MCF 10A (cell line): Measurements from ENCODE around the gene SLC24A2. TPM values are rescaled to one million over a fixed set of nuclear protein-coding genes. Genes with fewer than 3 reads are reported as not detected.

Experiments used
- BruUV-seq: library from RNA; stranded (reverse); fragments of 400-500 nt; replicated peaks from 2 replicates; lab custom pipeline; 2021; lab: Mats Ljungman, UMichigan
- CTCF ChIA-PET: fragments of 300-600 bp; sonication (Branson Sonifier 250); formaldehyde crosslinking; extraction: SDS; loops from one replicate; lab custom pipeline; 2021; ENCODE audit warnings: antibody characterized with exemption, inconsistent platforms; lab: Yijun Ruan, JAX
- POLR2A ChIA-PET: fragments of 300-600, 350-650 bp; sonication (Branson Sonifier 250); formaldehyde crosslinking; extraction: SDS; loops from one replicate; lab custom pipeline; 2020; ENCODE audit warnings: antibody characterized with exemption, inconsistent platforms; lab: Yijun Ruan, JAX
- DNase-seq: peaks from one replicate; pipeline ENCODE4 v3.0.0-alpha.2; 2018; ENCODE audit not compliant: unreplicated experiment
- H3K27ac Mint-ChIP-seq: one replicate; pipeline ENCODE4 v1.8.0; 2022; ENCODE audit warnings: mild to moderate bottlenecking, low read depth, mixed read lengths; ENCODE audit not compliant: unreplicated experiment
- H3K27me3 Mint-ChIP-seq: one replicate; pipeline ENCODE4 v1.8.0; 2022; ENCODE audit warnings: mixed read lengths; ENCODE audit not compliant: insufficient read depth, unreplicated experiment
- H3K36me3 Mint-ChIP-seq: one replicate; pipeline ENCODE4 v1.8.0; 2022; ENCODE audit warnings: mild to moderate bottlenecking, moderate library complexity, mixed read lengths; ENCODE audit not compliant: insufficient read depth, unreplicated experiment
- H3K4me1 Mint-ChIP-seq: one replicate; pipeline ENCODE4 v1.8.0; 2022; ENCODE audit warnings: mixed read lengths; ENCODE audit not compliant: insufficient read depth, unreplicated experiment
- H3K4me3 Mint-ChIP-seq: one replicate; pipeline ENCODE4 v1.8.0; 2022; ENCODE audit warnings: mild to moderate bottlenecking, moderate library complexity, mixed read lengths; ENCODE audit not compliant: unreplicated experiment
- H3K9me3 Mint-ChIP-seq: one replicate; pipeline ENCODE4 v1.8.0; 2022; ENCODE audit warnings: mixed read lengths; ENCODE audit not compliant: unreplicated experiment
- intact Hi-C: fragments of 100-400 bp; cut with micrococcal nuclease; formaldehyde crosslinking; loops from 2 replicates; pipeline ENCODE4 v1.14.1; 2022
- total RNA-seq: library from RNA; stranded (reverse); gene quantifications from 2 replicates; pipeline ENCODE4 v1.2.3, GENCODE V29; 2022
- TF ChIP-seq, protein P1 (sequence below): fragments of 200-600 bp; IDR thresholded peaks from one replicate; pipeline ENCODE4 v1.8.0; 2022; ENCODE audit warnings: antibody characterized with exemption, mild to moderate bottlenecking; ENCODE audit not compliant: unreplicated experiment

The SLC24A2 gene
- total RNA-seq, 1 experiment from 2014 or later = not detected

DNA sequence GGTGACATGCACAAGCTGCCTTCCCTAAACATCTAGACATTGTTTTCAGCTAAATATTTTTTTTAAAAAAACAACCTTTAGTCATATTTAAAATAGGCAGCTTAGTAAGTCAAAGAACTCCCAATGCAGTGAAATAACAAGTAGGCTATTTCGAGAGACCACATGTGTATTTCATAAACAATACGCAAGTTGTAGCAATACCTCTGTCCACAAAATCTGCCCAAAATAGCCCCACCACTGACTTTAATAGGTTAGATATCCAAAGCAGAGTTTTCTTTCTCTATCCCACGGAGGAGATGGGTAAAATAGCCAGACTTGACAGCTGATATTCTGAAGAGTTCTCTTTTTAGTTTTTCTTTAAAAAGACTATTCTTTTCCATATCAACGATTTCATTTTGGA lies 1.2 kb downstream of the SLC24A2 start:
- Mint-ChIP-seq H3K27ac (no peak overlapping the region), H3K36me3 (no peaks in the 10 kb centered on the region), H3K27me3 (no peaks in the 10 kb centered on the region), H3K4me1 (no peaks in the 10 kb centered on the region), H3K9me3 (peaks cover 7% of the 10 kb centered on the region), H3K4me3 (no peak overlapping the region)
- CTCF ChIA-PET = interaction anchor here (0.5 to 0.6 kb wide), 2 partner anchors 1336 to 1770 kb away, joined by 4 to 5 read pairs; no protein-coding TSS in a partner anchor
- no peak for DNase-seq
- POLR2A ChIA-PET = no interaction called here
- BruUV-seq = no TSS peak
- TF ChIP-seq, protein P1, sequence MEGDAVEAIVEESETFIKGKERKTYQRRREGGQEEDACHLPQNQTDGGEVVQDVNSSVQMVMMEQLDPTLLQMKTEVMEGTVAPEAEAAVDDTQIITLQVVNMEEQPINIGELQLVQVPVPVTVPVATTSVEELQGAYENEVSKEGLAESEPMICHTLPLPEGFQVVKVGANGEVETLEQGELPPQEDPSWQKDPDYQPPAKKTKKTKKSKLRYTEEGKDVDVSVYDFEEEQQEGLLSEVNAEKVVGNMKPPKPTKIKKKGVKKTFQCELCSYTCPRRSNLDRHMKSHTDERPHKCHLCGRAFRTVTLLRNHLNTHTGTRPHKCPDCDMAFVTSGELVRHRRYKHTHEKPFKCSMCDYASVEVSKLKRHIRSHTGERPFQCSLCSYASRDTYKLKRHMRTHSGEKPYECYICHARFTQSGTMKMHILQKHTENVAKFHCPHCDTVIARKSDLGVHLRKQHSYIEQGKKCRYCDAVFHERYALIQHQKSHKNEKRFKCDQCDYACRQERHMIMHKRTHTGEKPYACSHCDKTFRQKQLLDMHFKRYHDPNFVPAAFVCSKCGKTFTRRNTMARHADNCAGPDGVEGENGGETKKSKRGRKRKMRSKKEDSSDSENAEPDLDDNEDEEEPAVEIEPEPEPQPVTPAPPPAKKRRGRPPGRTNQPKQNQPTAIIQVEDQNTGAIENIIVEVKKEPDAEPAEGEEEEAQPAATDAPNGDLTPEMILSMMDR = no peak
- intact Hi-C loops = no loop called here

DNA sequence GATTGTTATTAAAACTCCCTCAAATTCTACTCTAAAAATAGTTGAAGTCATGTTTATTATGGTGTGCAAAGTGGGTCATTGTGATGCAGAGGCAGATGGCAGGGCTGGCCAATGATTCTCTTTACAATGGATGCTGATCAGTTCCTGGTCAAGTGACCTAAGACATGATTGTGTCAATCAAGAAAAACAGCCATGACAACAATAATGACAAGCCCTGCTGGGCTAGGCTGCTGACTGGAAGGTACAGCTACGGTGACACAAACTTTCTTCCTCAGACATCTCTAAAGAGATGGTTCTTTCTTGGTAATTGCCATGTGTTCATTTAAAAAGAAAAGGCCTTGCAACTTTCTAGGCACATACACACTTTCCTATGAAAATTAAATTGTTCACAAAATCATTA lies 3.6 kb downstream of the SLC24A2 start:
- DNase-seq = no peak
- Mint-ChIP-seq H3K4me1 (no peaks in the 10 kb centered on the region), H3K27me3 (no peaks in the 10 kb centered on the region), H3K9me3 (no peaks in the 10 kb centered on the region), H3K27ac (no peak overlapping the region), H3K36me3 (no peaks in the 10 kb centered on the region), H3K4me3 (no peak overlapping the region)
- TF ChIP-seq, protein P1 = no peak
- ChIA-PET CTCF (no interaction called here), POLR2A (no interaction called here)
- intact Hi-C loops = no loop called here
- no TSS peak for BruUV-seq

DNA sequence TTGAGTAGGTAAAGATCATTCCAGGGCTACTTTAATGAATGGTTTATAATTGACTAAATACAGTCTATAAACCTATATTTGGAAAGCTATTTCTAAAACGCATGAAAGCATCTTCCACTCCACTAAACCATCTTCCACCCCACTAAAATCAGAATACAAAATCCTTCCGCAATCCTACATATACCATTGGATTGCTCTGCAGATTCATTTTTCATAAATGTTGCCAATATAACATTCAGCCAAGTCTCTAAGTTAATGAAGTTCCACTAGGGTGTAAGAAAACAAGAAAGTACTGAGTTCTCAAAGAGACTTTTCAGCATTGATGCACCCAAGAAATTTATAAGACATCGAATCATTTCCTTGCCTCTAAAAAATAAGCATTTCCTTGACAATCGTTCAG lies 4.7 kb downstream of the SLC24A2 start:
- Mint-ChIP-seq H3K9me3 (no peaks in the 10 kb centered on the region), H3K4me3 (no peak overlapping the region), H3K27me3 (peaks cover 5% of the 10 kb centered on the region), H3K4me1 (no peaks in the 10 kb centered on the region), H3K27ac (no peak overlapping the region), H3K36me3 (no peaks in the 10 kb centered on the region)
- TF ChIP-seq, protein P1 = no peak
- CTCF ChIA-PET = no interaction called here
- POLR2A ChIA-PET = no interaction called here
- DNase-seq = no peak
- BruUV-seq = no TSS peak
- intact Hi-C loops = no loop called here

DNA sequence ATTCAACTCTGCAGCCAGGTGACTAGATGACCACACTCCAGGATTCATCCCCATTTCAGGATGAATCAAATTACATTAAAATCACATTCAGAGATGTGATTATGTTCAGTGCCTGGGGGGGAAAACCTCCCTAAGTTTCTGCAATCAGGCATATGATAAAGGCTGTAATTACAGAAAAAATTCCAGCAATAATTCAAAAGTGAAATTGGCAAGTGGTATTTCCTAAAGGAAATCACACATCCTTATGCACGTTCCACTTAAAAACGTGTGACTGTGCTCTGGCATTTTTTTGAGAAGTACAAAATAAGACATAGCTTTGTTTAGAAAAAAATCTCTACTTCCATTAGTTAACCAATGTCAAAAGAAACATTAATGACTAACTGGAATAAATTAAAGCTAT lies 5.3 kb downstream of the SLC24A2 start:
- no peaks in the 10 kb centered on the region for H3K4me1 Mint-ChIP-seq
- no TSS peak for BruUV-seq
- TF ChIP-seq, protein P1 = no peak
- intact Hi-C loops = no loop called here
- ChIA-PET POLR2A (no interaction called here), CTCF (interaction anchor here (0.6 kb wide), 1 partner anchor 1760 kb away, joined by 3 read pairs; no protein-coding TSS in a partner anchor)
- H3K27ac Mint-ChIP-seq = no peak overlapping the region
- no peak overlapping the region for H3K4me3 Mint-ChIP-seq
- no peaks in the 10 kb centered on the region for H3K36me3 Mint-ChIP-seq
- peaks cover 12% of the 10 kb centered on the region for H3K27me3 Mint-ChIP-seq
- H3K9me3 Mint-ChIP-seq = no peaks in the 10 kb centered on the region
- no peak for DNase-seq
